ENCODE data around the gene FAH. TPM values are rescaled to one million over a fixed set of nuclear protein-coding genes. Genes with fewer than 3 reads are reported as not detected.
A peak's percentile ranks its signal among the peaks of the same experiment; 100 is the strongest.

The FAH gene
- total RNA-seq, 2 donors from 2014 or later = 11.9 to 14.2 TPM

GRCh38 chr15:80109388-80109787 lies 43.4 kb upstream of the FAH start:
- no peaks in the 10 kb centered on the region for H3K9me3 ChIP-seq (ENCODE audit: control insufficient read depth, low read length)
- H3K27ac Mint-ChIP-seq = no peak overlapping the region
- H3K36me3 Mint-ChIP-seq (ENCODE audit: low read depth) = peaks cover 2% of the 10 kb centered on the region
- H3K36me3 ChIP-seq (ENCODE audit: control insufficient read depth, insufficient read depth, low read length) = no peaks in the 10 kb centered on the region
- H3K27ac ChIP-seq (ENCODE audit: low read depth, low read length) = no peak overlapping the region
- no peak for TF ChIP-seq CTCF (conservative IDR thresholded peaks at IDR 0.05)
- no peaks in the 10 kb centered on the region for H3K27me3 Mint-ChIP-seq (ENCODE audit: insufficient read depth)
- H3K9me3 Mint-ChIP-seq = no peaks in the 10 kb centered on the region
- no peak overlapping the region for H3K4me3 Mint-ChIP-seq
- DNase-seq = no peak
- H3K4me1 Mint-ChIP-seq = peaks cover 23% of the 10 kb centered on the region
- H3K4me3 ChIP-seq (ENCODE audit: low read length) = no peak overlapping the region
- peaks cover 8% of the 10 kb centered on the region for H3K4me1 ChIP-seq (ENCODE audit: control insufficient read depth, insufficient read depth, low read length)
- no peaks in the 10 kb centered on the region for H3K27me3 ChIP-seq (ENCODE audit: control insufficient read depth, insufficient read depth, low read length, poor library complexity, severe bottlenecking)
- H3K9ac ChIP-seq (ENCODE audit: extremely low read depth, low read length, poor library complexity, severe bottlenecking) = no peak overlapping the region
- 86 to 89% methylated on average over 2 to 3 of the region's 3 CpGs for WGBS, 2 experiments (ENCODE audit: insufficient coverage in 1 of 2, insufficient read length in 1 of 2)

GRCh38 chr15:80110920-80111319 lies 41.9 kb upstream of the FAH start:
- Histone ChIP-seq H3K4me3 (ENCODE audit: low read length) (no peak overlapping the region), H3K27ac (ENCODE audit: low read depth, low read length) (no peak overlapping the region), H3K9me3 (ENCODE audit: control insufficient read depth, low read length) (no peaks in the 10 kb centered on the region), H3K36me3 (ENCODE audit: control insufficient read depth, insufficient read depth, low read length) (no peaks in the 10 kb centered on the region), H3K27me3 (ENCODE audit: control insufficient read depth, insufficient read depth, low read length, poor library complexity, severe bottlenecking) (no peaks in the 10 kb centered on the region), H3K9ac (ENCODE audit: extremely low read depth, low read length, poor library complexity, severe bottlenecking) (no peak overlapping the region), H3K4me1 (ENCODE audit: control insufficient read depth, insufficient read depth, low read length) (peaks cover 8% of the 10 kb centered on the region)
- TF ChIP-seq CTCF (conservative IDR thresholded peaks at IDR 0.05) = no peak
- no peaks in the 10 kb centered on the region for H3K36me3 Mint-ChIP-seq (ENCODE audit: low read depth)
- no peak overlapping the region for H3K27ac Mint-ChIP-seq
- no peaks in the 10 kb centered on the region for H3K9me3 Mint-ChIP-seq
- DNase-seq = no peak
- H3K4me3 Mint-ChIP-seq = no peak overlapping the region
- peaks cover 23% of the 10 kb centered on the region for H3K4me1 Mint-ChIP-seq
- H3K27me3 Mint-ChIP-seq (ENCODE audit: insufficient read depth) = no peaks in the 10 kb centered on the region

GRCh38 chr15:80114114-80114513 lies 38.7 kb upstream of the FAH start:
- no peak overlapping the region for H3K9ac ChIP-seq (ENCODE audit: extremely low read depth, low read length, poor library complexity, severe bottlenecking)
- no peak overlapping the region for H3K27ac ChIP-seq (ENCODE audit: low read depth, low read length)
- H3K9me3 ChIP-seq (ENCODE audit: control insufficient read depth, low read length) = no peaks in the 10 kb centered on the region
- peaks cover 28% of the 10 kb centered on the region for H3K4me1 Mint-ChIP-seq
- H3K4me1 ChIP-seq (ENCODE audit: control insufficient read depth, insufficient read depth, low read length) = peaks cover 8% of the 10 kb centered on the region
- 83 to 89% methylated on average over 4 of the region's 4 CpGs for WGBS, 2 experiments (ENCODE audit: insufficient coverage in 1 of 2, insufficient read length in 1 of 2)
- no peaks in the 10 kb centered on the region for H3K27me3 ChIP-seq (ENCODE audit: control insufficient read depth, insufficient read depth, low read length, poor library complexity, severe bottlenecking)
- TF ChIP-seq CTCF (conservative IDR thresholded peaks at IDR 0.05) = no peak
- no peak overlapping the region for H3K4me3 Mint-ChIP-seq
- no peaks in the 10 kb centered on the region for H3K9me3 Mint-ChIP-seq
- H3K27me3 Mint-ChIP-seq (ENCODE audit: insufficient read depth) = no peaks in the 10 kb centered on the region
- H3K36me3 Mint-ChIP-seq (ENCODE audit: low read depth) = no peaks in the 10 kb centered on the region
- no peak overlapping the region for H3K4me3 ChIP-seq (ENCODE audit: low read length)
- peak overlapping the region; percentile 29 for H3K27ac Mint-ChIP-seq
- no peak for DNase-seq
- no peaks in the 10 kb centered on the region for H3K36me3 ChIP-seq (ENCODE audit: control insufficient read depth, insufficient read depth, low read length)

All from endodermal cell (in vitro differentiated cells).